Measurements from ENCODE around the gene TRHDE.

Gene TRHDE

DNA sequence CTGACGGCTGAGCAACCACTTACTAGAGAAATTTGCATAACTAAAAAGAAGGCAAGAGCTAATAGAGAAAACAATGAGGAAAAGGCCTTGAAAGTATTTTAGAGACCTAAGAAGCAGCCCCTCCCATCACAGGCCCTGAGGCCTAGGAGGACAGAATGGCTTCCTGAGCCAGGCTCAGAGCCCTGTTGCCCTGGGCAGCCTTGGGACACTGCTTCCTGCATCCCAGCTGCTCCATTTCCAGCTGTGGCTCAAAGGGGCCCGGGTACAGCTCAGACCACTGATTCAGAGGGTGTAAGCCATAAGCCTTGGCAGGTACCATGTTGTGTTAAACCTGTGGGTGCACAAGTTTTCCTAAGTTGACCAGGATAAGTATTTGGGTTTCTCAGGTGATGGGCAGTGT, 181.4 kb downstream of the TRHDE start:
- DNase-seq (ENCODE audit: insufficient read length, low spot score) (no peak), FAIRE-seq (no peak)
- TF ChIP-seq POLR2A (IDR thresholded peaks at IDR 0.05; ENCODE audit: low read depth, low read length): no peak

DNA sequence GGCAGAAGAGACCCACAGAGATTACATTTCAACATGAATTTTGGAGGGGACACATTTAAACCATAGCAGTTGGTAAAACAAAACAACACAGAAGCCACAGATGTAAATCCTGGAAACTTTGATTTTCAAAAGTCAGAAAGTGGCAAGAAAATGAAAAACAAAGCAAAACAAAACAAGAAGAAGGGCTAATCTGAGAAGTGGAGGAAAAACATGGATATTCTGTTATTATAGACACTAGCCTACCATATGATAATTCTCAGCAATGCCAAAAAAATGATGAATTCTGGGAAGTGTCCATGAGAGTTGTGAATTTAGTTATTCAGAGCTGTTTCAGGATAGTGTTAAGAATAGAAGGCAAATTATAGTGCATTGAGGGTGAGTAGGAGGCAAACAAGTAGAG, 192.3 kb downstream of the TRHDE start:
- FAIRE-seq (no peak), DNase-seq (ENCODE audit: insufficient read length, low spot score) (no peak)
- TF ChIP-seq POLR2A (IDR thresholded peaks at IDR 0.05; ENCODE audit: low read depth, low read length): no peak

DNA sequence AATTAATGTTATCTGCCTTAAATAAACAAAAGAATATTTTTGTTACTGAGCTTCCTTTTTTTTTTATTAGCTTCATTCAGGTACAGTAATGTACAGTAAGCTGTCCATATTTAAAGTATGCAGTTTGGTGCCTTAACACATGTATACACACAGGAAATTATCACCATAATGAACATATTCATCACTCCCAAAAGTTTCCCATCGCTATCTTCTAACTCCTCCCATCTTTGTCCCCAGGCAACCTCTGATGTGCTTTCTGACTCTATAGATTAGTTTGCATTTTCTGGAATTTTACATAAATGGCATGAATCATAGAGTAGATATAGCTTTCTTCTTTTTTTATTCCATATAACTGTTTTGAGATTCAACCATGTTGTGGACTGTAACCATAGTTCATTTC, 193.0 kb downstream of the TRHDE start:
- DNase-seq (ENCODE audit: insufficient read length, low spot score) (no peak), FAIRE-seq (no peak)
- TF ChIP-seq POLR2A (IDR thresholded peaks at IDR 0.05; ENCODE audit: low read depth, low read length): no peak

DNA sequence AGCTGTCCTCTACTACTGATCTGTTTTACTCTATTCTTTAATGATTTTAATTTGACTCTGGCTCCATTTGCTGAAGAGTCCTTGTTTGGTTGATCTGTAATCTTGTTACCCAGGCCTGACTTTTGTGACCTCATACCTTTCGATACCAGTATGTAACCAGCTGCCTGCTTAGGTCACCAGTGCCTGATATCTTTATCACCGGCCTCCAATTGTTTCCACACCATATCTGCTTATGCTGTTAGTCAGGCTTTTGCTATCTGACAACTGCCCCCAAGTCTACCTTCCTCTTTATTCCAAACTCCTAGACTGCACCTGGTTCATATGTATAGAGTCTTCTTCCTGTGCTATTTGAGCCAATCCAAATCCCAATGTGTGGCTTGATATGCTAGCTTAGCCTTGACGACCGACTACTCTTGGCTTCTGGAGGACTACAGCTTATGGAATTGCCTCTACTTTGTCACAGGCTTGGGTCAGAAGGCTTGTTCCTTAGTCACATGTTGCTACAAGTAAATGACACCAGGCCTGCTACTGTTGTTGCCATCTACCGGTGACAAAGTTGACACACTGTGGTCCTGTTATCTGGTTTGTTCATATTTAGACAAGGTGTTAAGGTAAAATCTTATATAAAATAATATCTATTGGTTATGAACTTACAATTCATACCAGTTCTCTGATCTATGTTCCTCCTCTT, 193.9 kb downstream of the TRHDE start:
- DNase-seq (ENCODE audit: insufficient read length, low spot score): no peak
- TF ChIP-seq POLR2A (IDR thresholded peaks at IDR 0.05; ENCODE audit: low read depth, low read length): no peak
- no peak for FAIRE-seq

DNA sequence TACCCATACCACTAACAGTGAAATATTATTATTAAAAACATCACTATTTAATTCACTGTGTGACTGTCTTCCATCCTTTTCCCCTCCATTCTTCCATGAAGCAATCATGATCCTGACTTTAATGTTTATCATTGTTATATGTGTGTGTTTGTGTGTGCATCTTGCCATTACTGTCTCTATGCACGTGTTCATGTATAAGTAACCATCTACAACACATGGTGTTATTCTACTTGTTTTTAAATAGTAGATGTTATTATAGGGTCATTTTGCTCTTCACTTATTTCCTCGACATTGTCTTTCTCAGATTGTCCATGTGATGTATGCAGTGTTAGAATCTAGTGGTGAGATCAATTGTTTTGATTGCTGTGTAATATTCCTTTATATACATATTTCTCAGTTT, 195.8 kb downstream of the TRHDE start:
- DNase-seq (ENCODE audit: insufficient read length, low spot score) (no peak), FAIRE-seq (no peak)
- no peak for TF ChIP-seq POLR2A (IDR thresholded peaks at IDR 0.05; ENCODE audit: low read depth, low read length)

DNA sequence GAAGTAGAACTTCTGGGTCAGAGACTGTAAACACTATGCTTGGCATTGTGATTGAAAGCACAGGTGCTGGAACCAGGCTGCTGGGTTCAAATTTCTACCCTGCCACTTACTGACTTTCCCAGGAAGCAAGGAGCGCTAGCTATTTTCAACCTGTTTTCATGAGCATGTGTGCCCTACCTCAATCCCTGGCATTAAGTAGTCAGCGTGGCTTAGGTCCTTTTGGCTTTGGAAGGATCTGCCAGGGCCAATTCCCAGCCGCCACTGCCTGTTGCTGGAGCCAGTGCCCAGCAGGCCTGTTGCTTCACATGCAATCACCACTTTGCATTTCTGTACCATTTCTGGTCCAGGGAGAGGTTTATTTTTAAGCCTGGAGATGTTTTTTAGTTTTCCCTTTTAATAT, 196.3 kb downstream of the TRHDE start:
- no peak for TF ChIP-seq POLR2A (IDR thresholded peaks at IDR 0.05; ENCODE audit: low read depth, low read length)
- FAIRE-seq (no peak), DNase-seq (ENCODE audit: insufficient read length, low spot score) (no peak)

DNA sequence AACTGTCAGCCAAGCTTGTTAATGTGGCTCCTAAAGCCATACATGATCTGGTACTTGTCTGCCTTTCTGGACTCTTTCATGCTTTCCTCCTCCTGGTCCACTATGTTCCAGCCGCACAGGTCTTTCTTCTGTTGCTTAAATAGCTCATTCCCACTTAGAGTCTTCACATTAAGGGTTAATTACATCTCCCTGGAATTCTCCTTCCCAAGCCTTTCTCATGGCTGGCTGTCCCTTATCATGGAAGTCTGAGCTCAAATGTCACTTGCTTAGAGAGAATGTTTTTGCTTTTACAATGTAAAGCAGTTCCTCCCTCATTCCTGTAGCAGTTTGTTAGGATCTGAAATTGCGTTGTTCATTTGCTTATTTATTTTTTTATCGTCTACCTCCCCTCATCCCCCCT, 199.6 kb downstream of the TRHDE start:
- DNase-seq (ENCODE audit: insufficient read length, low spot score): no peak
- no peak for TF ChIP-seq POLR2A (IDR thresholded peaks at IDR 0.05; ENCODE audit: low read depth, low read length)
- no peak for FAIRE-seq

DNA sequence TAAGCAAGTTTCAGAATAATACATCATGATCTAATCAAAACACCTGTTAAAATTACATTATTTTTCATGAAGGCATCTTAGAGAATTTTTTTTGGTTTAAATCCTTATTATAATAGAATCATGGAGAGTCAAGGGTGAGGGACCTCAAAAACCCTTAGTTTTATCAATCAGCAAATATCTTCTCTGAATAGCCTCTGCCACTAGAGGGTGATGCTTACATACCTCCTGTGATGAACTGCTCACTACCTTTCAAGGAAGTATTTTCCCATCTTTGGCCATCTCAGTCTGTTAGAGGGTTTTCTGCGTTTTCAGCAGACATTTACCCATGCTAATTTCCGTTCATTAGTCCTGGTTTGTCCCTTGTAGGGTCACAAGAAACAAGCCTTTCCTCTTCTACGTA, 200.2 kb downstream of the TRHDE start:
- FAIRE-seq (no peak), DNase-seq (ENCODE audit: insufficient read length, low spot score) (no peak)
- no peak for TF ChIP-seq POLR2A (IDR thresholded peaks at IDR 0.05; ENCODE audit: low read depth, low read length)

DNA sequence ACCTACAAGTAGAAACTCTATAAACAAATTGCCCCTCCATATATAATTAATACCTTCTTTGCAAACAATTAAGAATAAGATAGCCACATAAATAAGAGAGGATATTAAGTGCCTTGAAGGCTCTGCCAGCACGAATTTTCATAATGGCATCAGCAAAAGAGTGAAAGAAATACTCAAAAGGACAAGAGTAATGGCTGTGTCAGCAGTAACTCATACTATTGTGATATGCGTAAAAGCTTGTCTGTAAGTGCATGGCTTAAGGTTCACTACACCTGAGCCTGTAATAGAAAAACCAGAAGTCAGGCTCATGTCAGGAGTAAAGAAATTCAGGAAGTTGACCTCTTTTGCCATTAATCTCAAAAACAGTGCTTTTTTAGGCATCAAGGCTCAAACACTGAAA, 204.1 kb downstream of the TRHDE start:
- TF ChIP-seq POLR2A (IDR thresholded peaks at IDR 0.05; ENCODE audit: low read depth, low read length): no peak
- FAIRE-seq: no peak
- no peak for DNase-seq (ENCODE audit: insufficient read length, low spot score)

DNA sequence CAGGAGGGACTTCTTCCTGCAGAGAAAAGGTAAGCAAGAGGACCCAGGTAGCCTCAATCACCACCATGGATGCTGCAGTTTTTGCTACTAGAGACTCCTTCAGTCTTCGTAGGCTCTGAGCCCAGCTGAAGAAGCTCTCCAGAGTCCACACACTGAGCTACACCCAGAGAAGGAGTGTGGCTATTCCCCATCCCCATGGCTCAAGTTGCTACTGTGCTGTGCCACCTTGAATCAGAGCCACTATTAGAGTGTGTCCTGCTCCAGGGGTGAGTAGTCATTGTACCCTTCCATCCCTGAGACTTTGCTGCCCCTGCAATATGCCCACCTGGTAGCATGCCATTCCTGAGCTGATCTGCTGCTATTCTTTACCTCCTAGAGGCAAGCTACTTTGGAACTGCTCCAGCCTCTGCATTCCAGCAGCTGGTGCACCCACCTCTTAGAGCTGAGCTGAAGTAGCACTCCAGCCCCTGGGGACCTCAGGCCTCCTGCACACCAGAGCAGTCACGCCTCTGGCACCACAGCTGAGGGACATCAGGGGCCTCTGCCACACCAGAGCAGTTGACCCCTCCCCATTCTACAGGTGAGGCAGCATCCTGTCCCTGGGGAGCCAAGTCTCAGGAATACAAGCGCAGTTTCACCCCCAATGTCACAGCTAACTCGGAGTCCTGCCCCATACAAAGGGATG, 213.0 kb downstream of the TRHDE start:
- FAIRE-seq (no peak), DNase-seq (ENCODE audit: insufficient read length, low spot score) (no peak)
- TF ChIP-seq POLR2A (IDR thresholded peaks at IDR 0.05; ENCODE audit: low read depth, low read length): no peak

DNA sequence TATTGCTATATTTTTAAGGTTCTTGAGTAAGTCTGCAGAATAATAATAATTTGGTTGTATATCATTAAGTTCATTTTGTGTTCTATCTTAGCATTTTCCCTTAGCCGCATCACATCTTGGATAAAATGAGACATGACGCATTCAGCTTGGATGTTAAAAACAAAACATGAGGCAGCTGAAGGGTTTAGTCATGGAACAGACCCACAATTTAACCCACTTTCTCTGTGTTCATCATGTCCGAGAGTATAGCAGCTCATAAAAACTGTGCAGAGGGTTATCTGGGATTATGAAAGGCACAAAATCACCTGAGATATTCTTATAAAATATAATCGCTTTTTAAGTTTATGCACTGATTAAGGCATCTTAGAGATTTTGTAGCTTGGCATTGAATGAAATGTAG, 219.3 kb downstream of the TRHDE start:
- DNase-seq (ENCODE audit: insufficient read length, low spot score) (no peak), FAIRE-seq (no peak)
- no peak for TF ChIP-seq POLR2A (IDR thresholded peaks at IDR 0.05; ENCODE audit: low read depth, low read length)

DNA sequence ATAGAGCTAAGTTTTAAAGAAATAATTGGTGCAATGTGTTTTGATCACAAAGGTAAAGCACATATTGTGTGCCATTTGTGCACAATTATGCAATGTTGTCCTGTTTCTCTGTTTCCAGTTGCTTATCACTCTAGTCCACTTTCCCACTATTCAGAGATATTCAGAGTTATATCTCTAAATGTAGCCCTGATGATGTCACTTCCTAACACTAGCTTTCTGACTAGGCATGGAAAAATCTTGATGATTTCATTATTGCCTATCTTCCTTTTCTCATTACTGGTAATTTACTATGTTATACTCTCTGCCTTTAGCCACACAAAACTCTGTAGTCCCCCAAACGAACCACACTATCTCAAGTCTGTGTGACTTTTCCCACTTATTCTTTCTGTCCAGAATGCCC, 221.2 kb downstream of the TRHDE start:
- no peak for TF ChIP-seq POLR2A (IDR thresholded peaks at IDR 0.05; ENCODE audit: low read depth, low read length)
- DNase-seq (ENCODE audit: insufficient read length, low spot score) (no peak), FAIRE-seq (no peak)

DNA sequence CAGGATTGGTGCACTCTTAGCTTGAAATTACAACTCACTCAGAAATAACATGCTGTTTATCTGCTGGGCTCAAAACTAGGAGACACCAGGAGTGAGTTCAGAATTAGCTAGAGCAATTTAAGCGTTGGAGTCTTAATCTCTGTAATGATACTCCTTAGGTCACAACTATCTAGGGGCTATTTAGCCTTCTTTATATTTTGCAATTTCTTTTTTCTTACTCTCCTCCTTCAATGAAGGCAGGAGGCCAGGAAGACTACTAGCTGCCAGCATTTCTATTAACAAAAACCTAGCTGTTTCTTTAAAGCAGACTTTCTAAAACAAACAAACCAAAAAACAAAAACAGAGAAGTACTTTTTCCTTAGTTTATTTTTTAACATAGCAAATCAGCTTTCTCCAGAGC, 226.2 kb downstream of the TRHDE start:
- DNase-seq (ENCODE audit: insufficient read length, low spot score): no peak
- FAIRE-seq: no peak
- TF ChIP-seq POLR2A (IDR thresholded peaks at IDR 0.05; ENCODE audit: low read depth, low read length): no peak

DNA sequence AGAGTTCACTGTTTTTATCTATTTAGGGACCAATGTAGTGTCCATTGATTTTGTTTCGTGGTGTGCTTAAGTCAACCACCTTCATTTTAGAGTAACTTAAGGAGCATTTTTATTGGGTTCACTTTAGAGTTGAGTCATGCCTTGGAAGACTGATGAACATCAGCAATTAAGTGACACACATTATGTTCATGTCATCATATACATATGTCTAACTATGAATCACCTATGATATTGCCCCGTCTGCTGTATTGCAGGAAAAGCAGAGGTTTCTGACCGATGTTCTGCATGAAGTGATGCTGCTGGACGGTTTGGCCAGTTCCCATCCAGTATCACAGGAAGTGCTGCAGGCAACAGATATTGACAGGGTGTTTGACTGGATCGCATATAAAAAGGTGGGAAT, 227.1 kb downstream of the TRHDE start:
- FAIRE-seq: no peak
- no peak for DNase-seq (ENCODE audit: insufficient read length, low spot score)
- no peak for TF ChIP-seq POLR2A (IDR thresholded peaks at IDR 0.05; ENCODE audit: low read depth, low read length)

DNA sequence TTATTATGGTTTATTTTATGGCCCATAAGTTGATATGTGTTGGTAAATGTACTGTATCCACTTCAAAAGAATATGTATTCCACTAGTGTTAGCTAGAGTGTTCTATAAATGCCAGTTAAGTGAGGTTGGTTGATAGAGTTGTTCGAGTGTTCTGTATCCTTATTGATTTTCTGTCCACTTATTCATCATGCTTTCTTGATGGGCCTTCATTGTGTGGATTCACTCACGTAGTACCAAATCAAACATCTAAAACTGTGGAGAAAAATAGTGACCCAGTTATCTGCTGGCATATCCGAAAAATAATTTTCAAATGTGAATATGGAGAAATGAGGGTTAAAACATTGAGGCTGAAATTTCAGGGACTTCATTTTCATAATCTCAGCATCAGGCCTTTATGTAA, 230.4 kb downstream of the TRHDE start:
- no peak for FAIRE-seq
- no peak for DNase-seq (ENCODE audit: insufficient read length, low spot score)
- TF ChIP-seq POLR2A (IDR thresholded peaks at IDR 0.05; ENCODE audit: low read depth, low read length): no peak
